GM12865 (cell line): ENCODE measurements around the gene NFATC3.
"Not testable (repeated sequence)": the region's sequence is repeated elsewhere in the genome, so short reads cannot be mapped to it uniquely, and the experiment has no call there.

Experiments
- DNase-seq: peaks from one replicate; pipeline ENCODE4 v3.0.0; 2010; ENCODE audit warnings: low read depth
- H3K4me3 ChIP-seq: 2 replicates; pipeline ENCODE4 v1.5.1; 2011; ENCODE audit warnings: mild to moderate bottlenecking, low read depth, low read length, control low read depth
- CTCF ChIP-seq: IDR thresholded peaks from 2 replicates; pipeline ENCODE4 v1.5.1; 2011; ENCODE audit warnings: low read length, control low read depth, low read depth, inconsistent platforms; ENCODE audit not compliant: insufficient read depth; ENCODE audit errors: missing control alignments

NFATC3 gene

GRCh38 chr16:68096491-68096890 lies 11.3 kb downstream of the NFATC3 start:
- no peak overlapping the region for H3K4me3 ChIP-seq
- no peak for TF ChIP-seq CTCF
- DNase-seq: no peak

GRCh38 chr16:68097088-68097487 lies 11.9 kb downstream of the NFATC3 start:
- no peak overlapping the region for H3K4me3 ChIP-seq
- no peak for DNase-seq
- no peak for TF ChIP-seq CTCF

- H3K4me3 ChIP-seq: no peak overlapping the region
- no peak for TF ChIP-seq CTCF
- DNase-seq: no peak
Measured at GRCh38 chr16:68097895-68098294, 12.7 kb downstream of the NFATC3 start.

DNA sequence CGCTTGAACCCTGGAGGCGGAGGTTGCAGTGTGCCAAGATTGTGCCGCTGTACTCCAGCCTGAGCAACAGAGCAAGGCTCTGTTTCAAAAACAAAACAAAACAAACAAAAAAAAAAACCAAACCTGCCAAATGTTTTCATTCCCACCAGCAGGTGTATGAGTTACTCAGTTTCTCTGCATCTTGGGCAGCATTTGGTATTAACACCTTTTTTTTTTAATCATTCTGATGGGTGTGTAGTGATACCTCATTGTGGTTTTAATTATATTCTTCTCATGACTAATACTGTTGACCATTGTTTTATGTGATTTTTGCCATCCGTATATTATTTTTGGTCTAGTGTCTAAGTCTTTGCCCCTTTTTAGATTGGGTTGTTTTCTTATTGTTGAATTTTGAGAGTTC lies 15.3 kb downstream of the NFATC3 start:
- no peak for DNase-seq
- no peak overlapping the region for H3K4me3 ChIP-seq
- no peak for TF ChIP-seq CTCF

- H3K4me3 ChIP-seq: no peak overlapping the region
- no peak for TF ChIP-seq CTCF
- DNase-seq: no peak
Measured at GRCh38 chr16:68105611-68106010, 20.4 kb downstream of the NFATC3 start.

- DNase-seq, H3K4me3 ChIP-seq: not testable (repeated sequence)
Measured at GRCh38 chr16:68107230-68107928, 22.2 kb downstream of the NFATC3 start.

DNA sequence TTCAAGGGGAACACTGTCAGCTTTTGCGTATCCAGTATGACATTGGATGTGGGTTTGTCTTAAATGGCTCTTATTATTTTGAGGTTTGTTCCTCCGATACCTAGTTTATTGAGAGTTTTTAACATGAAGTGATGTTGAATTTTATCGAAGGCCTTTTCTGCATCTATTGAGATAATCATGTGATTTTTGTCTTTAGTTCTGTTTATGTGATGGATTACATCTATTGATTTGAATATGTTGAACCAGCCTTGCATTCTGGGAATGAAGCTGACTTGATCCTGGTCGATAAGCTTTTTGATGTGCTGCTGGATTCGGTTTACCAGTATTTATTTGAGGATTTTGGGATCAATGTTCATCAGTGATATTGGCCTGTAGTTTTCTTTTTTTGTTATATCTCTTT lies 24.0 kb downstream of the NFATC3 start:
- DNase-seq, H3K4me3 ChIP-seq: not testable (repeated sequence)

DNA sequence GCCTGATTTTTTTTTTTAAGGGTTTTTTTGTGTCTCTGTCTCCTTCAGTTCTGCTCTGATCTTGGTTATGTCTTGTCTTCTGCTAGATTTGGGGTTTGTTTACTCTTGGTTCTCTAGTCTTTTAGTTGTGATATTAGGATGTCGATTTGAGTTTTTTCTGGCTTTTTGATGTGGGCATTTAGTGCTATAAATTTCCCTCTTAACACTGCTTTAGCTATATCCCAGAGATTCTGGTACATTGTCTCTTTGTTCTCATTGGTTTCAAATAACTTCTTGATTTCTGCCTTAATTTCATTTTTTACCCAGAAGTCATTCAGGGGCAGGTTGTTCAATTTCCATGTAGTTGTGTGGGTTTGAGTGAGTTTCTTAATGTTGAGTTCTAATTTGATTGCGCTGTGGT lies 25.4 kb downstream of the NFATC3 start:
- H3K4me3 ChIP-seq, DNase-seq: not testable (repeated sequence)
